Gastrocnemius medialis (tissue), 4 donors: ENCODE data around the gene SETD3.

Source experiments
- CTCF ChIP-seq, 5 experiments: fragments of 450-650 bp in 3 of 5; fragments of 200-600 bp in 2 of 5; sonication (generic) in 2 of 5; IDR thresholded peaks in 4 of 5; conservative IDR thresholded peaks in 1 of 5; 1 replicate in 4 of 5; 2 replicates in 1 of 5; pipeline ENCODE4 v1.5.1; 2016 to 2019; ENCODE audit warnings: antibody characterized with exemption in 5 of 5, mild to moderate bottlenecking in 3 of 5, moderate library complexity in 3 of 5
- POLR2A ChIP-seq, 2 donors: fragments of 450-650 bp; IDR thresholded peaks; one replicate each; pipeline ENCODE4 v1.6.1; 2017; ENCODE audit warnings: antibody characterized with exemption in 2 of 2, mild to moderate bottlenecking in 2 of 2, moderate library complexity in 2 of 2

- no peak for TF ChIP-seq POLR2A (IDR thresholded peaks at IDR 0.05)
- TF ChIP-seq CTCF (IDR thresholded peaks at IDR 0.05 in 4 of 5, conservative IDR thresholded peaks at IDR 0.05 in 1 of 5): no peak
Observed at GRCh38 chr14:99357916-99358390, 122.7 kb downstream of the SETD3 start.
